DOHH2 (cell line): Measurements from ENCODE around the gene SMAGP.
"Not testable (repeated sequence)": the region's sequence is repeated elsewhere in the genome, so short reads cannot be mapped to it uniquely, and the experiment has no call there.

Experiments
- H3F3A ChIP-seq: fragments of 200-600 bp; sonication (generic), shearing (Covaris generic); 2 replicates; pipeline ENCODE4 v1.6.0; 2016; ENCODE audit warnings: antibody characterized with exemption, mild to moderate bottlenecking; ENCODE audit not compliant: control insufficient read depth, insufficient read depth
- H3K27ac ChIP-seq: fragments of 200-600 bp; sonication (generic); 2 replicates; pipeline ENCODE4 v1.5.1; 2014; ENCODE audit warnings: low read depth, mild to moderate bottlenecking, low read length, moderate library complexity
- H3K27me3 ChIP-seq: fragments of 200-600 bp; sonication (generic); 2 replicates; pipeline ENCODE4 v1.6.1; 2014; ENCODE audit warnings: mild to moderate bottlenecking, low read length, mixed read lengths; ENCODE audit not compliant: control insufficient read depth
- H3K36me3 ChIP-seq: fragments of 200-600 bp; sonication (generic); 2 replicates; pipeline ENCODE4 v1.6.1; 2014; ENCODE audit warnings: mild to moderate bottlenecking, low read length, moderate library complexity, mixed read lengths; ENCODE audit not compliant: control insufficient read depth
- H3K4me1 ChIP-seq: fragments of 200-600 bp; sonication (generic); 2 replicates; pipeline ENCODE4 v1.6.1; 2014; ENCODE audit warnings: mild to moderate bottlenecking, low read length, mixed read lengths; ENCODE audit not compliant: control insufficient read depth
- H3K4me2 ChIP-seq: fragments of 200-600 bp; sonication (generic); 2 replicates; pipeline ENCODE4 v1.6.0; 2014; ENCODE audit warnings: mild to moderate bottlenecking, low read length, moderate library complexity
- H3K4me3 ChIP-seq: fragments of 200-600 bp; sonication (generic); 2 replicates; pipeline ENCODE4 v1.5.1; 2014; ENCODE audit warnings: mild to moderate bottlenecking, low read length, mixed read lengths
- H3K79me2 ChIP-seq: fragments of 200-600 bp; sonication (generic); 2 replicates; pipeline ENCODE4 v1.6.1; 2014; ENCODE audit warnings: mild to moderate bottlenecking, low read length, mixed read lengths; ENCODE audit not compliant: control insufficient read depth
- H3K9me2 ChIP-seq: fragments of 200-600 bp; sonication (generic); replicated peaks from 2 replicates; pipeline ENCODE4 v1.6.1; 2014; ENCODE audit warnings: mild to moderate bottlenecking, low read length, mixed read lengths; ENCODE audit not compliant: control insufficient read depth
- H3K9me3 ChIP-seq: fragments of 200-600 bp; sonication (generic); 2 replicates; pipeline ENCODE4 v1.6.1; 2014; ENCODE audit warnings: antibody characterized with exemption, low read length, mixed read lengths; ENCODE audit not compliant: control insufficient read depth, insufficient read depth
- H4K20me1 ChIP-seq: fragments of 200-600 bp; sonication (generic); 2 replicates; pipeline ENCODE4 v1.6.0; 2014; ENCODE audit warnings: low read depth, mild to moderate bottlenecking, antibody characterized with exemption, low read length, moderate library complexity; ENCODE audit not compliant: control insufficient read depth, insufficient read depth
- CTCF ChIP-seq: fragments of 200-600 bp; sonication (generic); IDR thresholded peaks from one replicate; pipeline ENCODE4 v1.5.1; 2014; ENCODE audit warnings: antibody characterized with exemption, mild to moderate bottlenecking, low read depth, low read length; ENCODE audit not compliant: poor library complexity, severe bottlenecking
- EZH2phosphoT487 ChIP-seq: fragments of 200-600 bp; sonication (generic); IDR thresholded peaks from 2 replicates; pipeline ENCODE4 v1.6.1; 2017; ENCODE audit warnings: borderline replicate concordance, mild to moderate bottlenecking, antibody characterized with exemption, low read length, moderate library complexity, mixed read lengths

Gene SMAGP

GRCh38 chr12:51295651-51296050, 25.4 kb upstream of the SMAGP start:
- no peak for TF ChIP-seq EZH2phosphoT487
- TF ChIP-seq CTCF: no peak

GRCh38 chr12:51294097-51294496, 23.9 kb upstream of the SMAGP start:
- not testable (repeated sequence) for H3K9me2 ChIP-seq, H3K79me2 ChIP-seq, H4K20me1 ChIP-seq, H3K36me3 ChIP-seq, H3K9me3 ChIP-seq, H3K4me3 ChIP-seq, H3K4me2 ChIP-seq, H3F3A ChIP-seq, H3K27ac ChIP-seq, H3K27me3 ChIP-seq
- H3K4me1 ChIP-seq: peaks cover 12% of the 10 kb centered on the region

More at GRCh38 chr12:51295651-51296050, 25.4 kb upstream of the SMAGP start:
- Histone ChIP-seq H3K36me3 (no peaks in the 10 kb centered on the region), H3F3A (no peaks in the 10 kb centered on the region; the same call in 1 of the 2 replicates), H3K27ac (no peak overlapping the region), H3K9me2 (no peaks in the 10 kb centered on the region), H3K79me2 (no peaks in the 10 kb centered on the region), H3K4me2 (no peak overlapping the region), H3K4me3 (no peak overlapping the region), H4K20me1 (no peaks in the 10 kb centered on the region), H3K27me3 (peaks cover 3% of the 10 kb centered on the region), H3K4me1 (peaks cover 12% of the 10 kb centered on the region), H3K9me3 (no peaks in the 10 kb centered on the region)

- Histone ChIP-seq H3K4me3 (no peak overlapping the region), H3K9me3 (no peaks in the 10 kb centered on the region), H3K36me3 (no peaks in the 10 kb centered on the region), H3K4me2 (no peak overlapping the region), H3K9me2 (no peaks in the 10 kb centered on the region), H4K20me1 (no peaks in the 10 kb centered on the region), H3F3A (no peaks in the 10 kb centered on the region; the same call in 1 of the 2 replicates), H3K79me2 (no peaks in the 10 kb centered on the region), H3K4me1 (peaks cover 12% of the 10 kb centered on the region), H3K27me3 (no peaks in the 10 kb centered on the region), H3K27ac (no peak overlapping the region)
- TF ChIP-seq CTCF: no peak
- no peak for TF ChIP-seq EZH2phosphoT487
These were observed 23.5 kb upstream of the SMAGP start for GRCh38 chr12:51293696-51294095.

GRCh38 chr12:51291603-51292513, 21.6 kb upstream of the SMAGP start:
- not testable (repeated sequence) for H3K79me2 ChIP-seq, H3K27me3 ChIP-seq, H3K9me3 ChIP-seq, H3F3A ChIP-seq, H3K27ac ChIP-seq, H3K9me2 ChIP-seq, H4K20me1 ChIP-seq, H3K36me3 ChIP-seq
- H3K4me3 ChIP-seq: peak overlapping the region; percentile 54
- TF ChIP-seq CTCF: peak; percentile 32
- H3K4me2 ChIP-seq: peak overlapping the region; percentile 73
- peaks cover 12% of the 10 kb centered on the region for H3K4me1 ChIP-seq
